Peyer's patch (tissue), 4 donors: ENCODE data around the gene MLF2.

Experiments used
- CTCF ChIP-seq, 6 experiments: fragments of 450-650 bp in 4 of 6; fragments of 200-600 bp in 2 of 6; sonication (generic) in 1 of 6; IDR thresholded peaks; one replicate each; pipeline ENCODE4 v1.5.1; 2017 to 2019; ENCODE audit warnings: antibody characterized with exemption in 6 of 6, mild to moderate bottlenecking in 3 of 6, moderate library complexity in 1 of 6
- POLR2A ChIP-seq, 2 donors: fragments of 450-650 bp; IDR thresholded peaks; one replicate each; pipeline ENCODE4 v1.5.1; 2017; ENCODE audit warnings: antibody characterized with exemption in 2 of 2, mild to moderate bottlenecking in 2 of 2, moderate library complexity in 2 of 2

GRCh38 chr12:6699259-6699988 is 53.5 kb downstream of the MLF2 start:
- TF ChIP-seq CTCF (IDR thresholded peaks at IDR 0.05) (no peak), POLR2A (IDR thresholded peaks at IDR 0.05) (no peak)
